ENCODE measurements around the gene IAH1. TPM values are rescaled to one million over a fixed set of nuclear protein-coding genes. Genes with fewer than 3 reads are reported as not detected.

IAH1 gene
- total RNA-seq, 1 donor from 2014 or later = 67.8 TPM

GRCh38 chr2:9524291-9524690 is 49.9 kb downstream of the IAH1 start:
- H3K4me1 Mint-ChIP-seq (ENCODE audit: low read depth) = peaks cover 8% of the 10 kb centered on the region
- no peaks in the 10 kb centered on the region for H3K27me3 Mint-ChIP-seq (ENCODE audit: low read depth)
- TF ChIP-seq, protein P1, sequence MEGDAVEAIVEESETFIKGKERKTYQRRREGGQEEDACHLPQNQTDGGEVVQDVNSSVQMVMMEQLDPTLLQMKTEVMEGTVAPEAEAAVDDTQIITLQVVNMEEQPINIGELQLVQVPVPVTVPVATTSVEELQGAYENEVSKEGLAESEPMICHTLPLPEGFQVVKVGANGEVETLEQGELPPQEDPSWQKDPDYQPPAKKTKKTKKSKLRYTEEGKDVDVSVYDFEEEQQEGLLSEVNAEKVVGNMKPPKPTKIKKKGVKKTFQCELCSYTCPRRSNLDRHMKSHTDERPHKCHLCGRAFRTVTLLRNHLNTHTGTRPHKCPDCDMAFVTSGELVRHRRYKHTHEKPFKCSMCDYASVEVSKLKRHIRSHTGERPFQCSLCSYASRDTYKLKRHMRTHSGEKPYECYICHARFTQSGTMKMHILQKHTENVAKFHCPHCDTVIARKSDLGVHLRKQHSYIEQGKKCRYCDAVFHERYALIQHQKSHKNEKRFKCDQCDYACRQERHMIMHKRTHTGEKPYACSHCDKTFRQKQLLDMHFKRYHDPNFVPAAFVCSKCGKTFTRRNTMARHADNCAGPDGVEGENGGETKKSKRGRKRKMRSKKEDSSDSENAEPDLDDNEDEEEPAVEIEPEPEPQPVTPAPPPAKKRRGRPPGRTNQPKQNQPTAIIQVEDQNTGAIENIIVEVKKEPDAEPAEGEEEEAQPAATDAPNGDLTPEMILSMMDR (IDR thresholded peaks at IDR 0.05) = no peak
- H3K4me3 Mint-ChIP-seq (ENCODE audit: unreplicated experiment) = no peak overlapping the region
- no peaks in the 10 kb centered on the region for H3K9me3 Mint-ChIP-seq (ENCODE audit: low read depth)
- no peak for DNase-seq (ENCODE audit: low spot score)
- H3K27ac Mint-ChIP-seq (ENCODE audit: unreplicated experiment) = no peak overlapping the region
- H3K36me3 Mint-ChIP-seq (ENCODE audit: low read depth) = peaks cover 29% of the 10 kb centered on the region

DNA sequence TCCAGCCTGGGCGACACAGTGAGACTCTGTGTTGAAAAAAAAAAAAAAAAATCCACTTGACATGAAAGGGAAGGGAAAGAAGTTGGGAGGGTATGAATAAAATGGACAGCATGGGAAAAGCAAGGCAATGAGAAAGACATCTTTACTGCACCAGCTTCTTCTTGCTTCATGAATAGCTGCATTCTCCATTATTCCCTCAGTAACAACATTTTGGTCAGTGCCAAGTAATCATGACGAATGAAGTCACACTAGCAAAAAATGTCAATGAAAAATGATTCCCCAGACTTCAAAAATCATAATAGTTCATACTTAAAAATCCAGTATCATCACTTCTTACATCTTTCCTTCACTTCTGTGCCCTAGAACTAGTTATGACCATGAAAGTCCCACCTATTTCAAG is 50.9 kb downstream of the IAH1 start:
- TF ChIP-seq, protein P1 (IDR thresholded peaks at IDR 0.05) = no peak
- Mint-ChIP-seq H3K9me3 (ENCODE audit: low read depth) (no peaks in the 10 kb centered on the region), H3K4me1 (ENCODE audit: low read depth) (peaks cover 8% of the 10 kb centered on the region), H3K36me3 (ENCODE audit: low read depth) (peaks cover 26% of the 10 kb centered on the region), H3K4me3 (ENCODE audit: unreplicated experiment) (no peak overlapping the region), H3K27me3 (ENCODE audit: low read depth) (no peaks in the 10 kb centered on the region), H3K27ac (ENCODE audit: unreplicated experiment) (no peak overlapping the region)
- no peak for DNase-seq (ENCODE audit: low spot score)

- no peaks in the 10 kb centered on the region for H3K9me3 Mint-ChIP-seq (ENCODE audit: low read depth)
- H3K4me3 Mint-ChIP-seq (ENCODE audit: unreplicated experiment) = no peak overlapping the region
- peaks cover 20% of the 10 kb centered on the region for H3K36me3 Mint-ChIP-seq (ENCODE audit: low read depth)
- no peak overlapping the region for H3K27ac Mint-ChIP-seq (ENCODE audit: unreplicated experiment)
- no peaks in the 10 kb centered on the region for H3K27me3 Mint-ChIP-seq (ENCODE audit: low read depth)
- TF ChIP-seq, protein P1 (IDR thresholded peaks at IDR 0.05) = no peak
- DNase-seq (ENCODE audit: low spot score) = no peak
- peaks cover 12% of the 10 kb centered on the region for H3K4me1 Mint-ChIP-seq (ENCODE audit: low read depth)
Measured at GRCh38 chr2:9527995-9528787, 53.8 kb downstream of the IAH1 start.

GRCh38 chr2:9532421-9532820 is 58.1 kb downstream of the IAH1 start:
- no peak for DNase-seq (ENCODE audit: low spot score)
- H3K4me1 Mint-ChIP-seq (ENCODE audit: low read depth) = peaks cover 31% of the 10 kb centered on the region

GRCh38 chr2:9533663-9534062 is 59.3 kb downstream of the IAH1 start:
- H3K4me1 Mint-ChIP-seq (ENCODE audit: low read depth) = peaks cover 39% of the 10 kb centered on the region
- no peaks in the 10 kb centered on the region for H3K27me3 Mint-ChIP-seq (ENCODE audit: low read depth)
- H3K4me3 Mint-ChIP-seq (ENCODE audit: unreplicated experiment) = no peak overlapping the region
- no peaks in the 10 kb centered on the region for H3K9me3 Mint-ChIP-seq (ENCODE audit: low read depth)
- no peak overlapping the region for H3K27ac Mint-ChIP-seq (ENCODE audit: unreplicated experiment)
- no peak for DNase-seq (ENCODE audit: low spot score)
- TF ChIP-seq, protein P1 (IDR thresholded peaks at IDR 0.05) = no peak
- H3K36me3 Mint-ChIP-seq (ENCODE audit: low read depth) = peaks cover 11% of the 10 kb centered on the region

More at GRCh38 chr2:9532421-9532820, 58.1 kb downstream of the IAH1 start:
- Mint-ChIP-seq H3K27me3 (ENCODE audit: low read depth) (no peaks in the 10 kb centered on the region), H3K36me3 (ENCODE audit: low read depth) (peaks cover 15% of the 10 kb centered on the region), H3K27ac (ENCODE audit: unreplicated experiment) (no peak overlapping the region), H3K4me3 (ENCODE audit: unreplicated experiment) (no peak overlapping the region), H3K9me3 (ENCODE audit: low read depth) (no peaks in the 10 kb centered on the region)
- TF ChIP-seq, protein P1 (IDR thresholded peaks at IDR 0.05) = no peak
